HG02852 (cell line): ENCODE data around the gene FGF21.
A peak's percentile ranks its signal among the peaks of the same experiment; 100 is the strongest.

Source experiments
- ATAC-seq: cut with Tn5 transposase; IDR thresholded peaks from one replicate; pipeline ENCODE4 v1.9.1; 2021; ENCODE audit warnings: mild to moderate bottlenecking, moderate library complexity; ENCODE audit not compliant: unreplicated experiment

The FGF21 gene

DNA sequence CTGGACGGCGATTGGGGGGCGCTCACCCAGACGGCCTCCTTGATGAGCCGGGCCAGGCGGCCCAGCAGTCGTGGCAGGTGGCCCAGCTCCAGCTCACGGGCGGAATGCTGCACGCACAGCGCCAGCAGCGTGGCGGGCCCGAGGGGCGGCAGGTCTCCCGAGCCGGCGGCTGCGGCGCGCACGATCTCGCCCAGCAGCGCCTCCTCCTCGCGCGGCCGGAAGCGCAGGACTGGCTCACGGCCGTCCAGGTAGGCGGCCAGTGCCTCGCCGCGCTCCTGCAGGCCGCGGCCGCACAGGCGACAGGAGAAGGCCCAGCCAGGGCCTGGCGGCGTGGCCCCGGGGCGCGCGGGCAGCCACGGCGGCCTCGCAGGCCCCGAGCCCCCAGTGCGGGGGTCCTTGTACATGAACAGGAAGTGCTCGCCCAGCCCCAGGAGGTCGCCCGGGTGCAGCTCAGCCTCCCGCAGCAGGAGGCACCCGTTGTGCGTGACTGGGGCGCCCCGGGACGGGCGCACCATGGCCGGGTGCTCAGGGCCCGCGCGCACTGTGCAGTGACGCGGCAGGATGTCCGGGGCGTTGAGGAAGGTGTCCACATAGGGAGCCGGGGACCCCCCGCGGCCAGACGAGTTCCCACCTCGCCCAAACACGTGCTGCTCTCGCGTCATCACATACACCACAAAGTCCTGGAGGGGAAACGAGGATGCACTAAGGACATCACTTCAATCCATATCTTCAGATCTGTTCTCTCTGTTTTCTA is 26.2 kb upstream of the FGF21 start:
- no peak for ATAC-seq

DNA sequence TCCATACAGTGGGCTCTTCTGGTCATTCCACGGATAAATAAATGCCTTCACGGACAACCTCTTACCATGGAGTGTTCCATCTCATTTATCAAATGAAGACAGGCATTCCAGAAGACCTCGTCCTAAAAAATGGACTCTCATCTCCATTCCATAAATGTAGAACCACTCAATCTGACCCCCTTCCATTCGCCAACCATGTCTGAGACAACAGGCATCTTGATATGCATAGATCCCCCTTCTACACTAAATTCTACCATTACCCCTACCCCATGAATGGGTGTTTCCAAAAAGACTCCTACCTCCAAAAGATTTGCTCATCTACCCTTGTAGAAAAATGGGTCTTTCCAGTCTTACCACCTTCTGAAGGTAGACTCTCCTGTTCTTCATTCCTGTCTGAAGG is 23.9 kb upstream of the FGF21 start:
- no peak for ATAC-seq

- ATAC-seq = no peak
These were observed 20.7 kb upstream of the FGF21 start for GRCh38 chr19:48734625-48735024.

DNA sequence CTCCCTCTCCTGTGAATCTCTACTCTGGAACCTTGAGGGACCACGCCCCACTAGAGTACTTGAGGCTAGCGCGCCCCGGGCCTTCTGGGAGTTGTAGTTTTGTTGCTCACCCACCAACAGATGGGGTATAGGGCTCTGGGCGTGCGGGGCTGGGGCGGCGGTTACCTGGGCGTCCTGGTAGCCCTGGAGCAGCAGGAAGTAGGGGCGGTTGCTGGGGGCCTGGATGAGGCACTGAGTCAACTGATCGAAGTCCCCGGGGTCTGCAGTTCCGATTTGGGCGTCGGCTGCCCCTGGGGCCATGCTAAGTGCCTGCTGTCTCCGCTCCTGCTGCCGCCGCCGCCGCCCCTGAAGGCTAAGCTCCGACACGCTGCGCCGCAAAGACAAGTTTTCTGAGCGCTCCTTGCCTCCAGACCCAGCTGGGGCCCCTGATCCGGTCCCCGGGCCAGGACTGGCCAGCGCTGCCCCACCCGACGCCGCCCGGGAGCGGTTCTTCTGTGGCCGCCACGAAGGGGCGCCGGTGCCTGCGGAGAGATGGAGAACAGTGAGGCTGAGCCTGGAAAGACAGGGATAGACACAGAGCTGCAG is 20.2 kb upstream of the FGF21 start:
- no peak for ATAC-seq

GRCh38 chr19:48737360-48737998 is 17.8 kb upstream of the FGF21 start:
- ATAC-seq = no peak

- ATAC-seq = peak; percentile 70
These were observed 16.5 kb upstream of the FGF21 start for GRCh38 chr19:48738557-48739403.

DNA sequence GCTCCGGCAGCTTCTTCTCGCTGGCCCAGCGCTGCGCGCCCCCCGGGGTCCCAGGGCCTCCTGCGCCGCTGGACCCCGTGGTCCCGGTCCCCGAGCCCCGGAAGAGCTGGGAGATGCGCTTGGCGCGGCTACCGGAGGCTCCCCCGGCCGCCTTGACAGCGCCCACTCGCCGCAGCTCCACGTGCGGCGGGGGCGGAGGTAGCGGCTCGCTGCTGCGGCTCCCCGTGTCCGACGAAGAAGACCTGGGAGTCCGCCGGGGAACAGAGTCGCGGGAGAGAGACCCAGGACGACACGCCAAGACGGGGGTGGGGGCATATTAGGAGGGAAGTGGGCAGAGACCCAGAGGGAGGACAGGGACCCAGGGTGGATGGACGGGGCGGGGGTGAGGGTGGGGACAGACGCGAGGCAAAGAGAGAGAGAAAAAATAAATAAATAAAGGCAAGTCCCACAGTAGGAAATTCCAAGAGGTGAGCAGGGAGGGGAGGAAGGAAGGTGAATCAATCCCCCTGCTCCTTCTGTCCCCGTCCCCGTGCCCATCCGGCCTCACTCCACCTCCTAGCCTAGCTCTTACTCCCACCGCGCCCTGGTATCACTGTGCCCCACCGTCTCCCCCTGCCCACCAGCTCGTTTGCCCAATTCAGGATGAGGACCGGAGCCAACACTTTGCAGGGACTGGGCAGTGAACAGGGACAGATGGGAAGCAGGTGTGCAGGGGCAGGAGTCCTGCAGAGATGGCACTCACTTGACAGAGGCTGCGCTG is 15.7 kb upstream of the FGF21 start:
- ATAC-seq = no peak

DNA sequence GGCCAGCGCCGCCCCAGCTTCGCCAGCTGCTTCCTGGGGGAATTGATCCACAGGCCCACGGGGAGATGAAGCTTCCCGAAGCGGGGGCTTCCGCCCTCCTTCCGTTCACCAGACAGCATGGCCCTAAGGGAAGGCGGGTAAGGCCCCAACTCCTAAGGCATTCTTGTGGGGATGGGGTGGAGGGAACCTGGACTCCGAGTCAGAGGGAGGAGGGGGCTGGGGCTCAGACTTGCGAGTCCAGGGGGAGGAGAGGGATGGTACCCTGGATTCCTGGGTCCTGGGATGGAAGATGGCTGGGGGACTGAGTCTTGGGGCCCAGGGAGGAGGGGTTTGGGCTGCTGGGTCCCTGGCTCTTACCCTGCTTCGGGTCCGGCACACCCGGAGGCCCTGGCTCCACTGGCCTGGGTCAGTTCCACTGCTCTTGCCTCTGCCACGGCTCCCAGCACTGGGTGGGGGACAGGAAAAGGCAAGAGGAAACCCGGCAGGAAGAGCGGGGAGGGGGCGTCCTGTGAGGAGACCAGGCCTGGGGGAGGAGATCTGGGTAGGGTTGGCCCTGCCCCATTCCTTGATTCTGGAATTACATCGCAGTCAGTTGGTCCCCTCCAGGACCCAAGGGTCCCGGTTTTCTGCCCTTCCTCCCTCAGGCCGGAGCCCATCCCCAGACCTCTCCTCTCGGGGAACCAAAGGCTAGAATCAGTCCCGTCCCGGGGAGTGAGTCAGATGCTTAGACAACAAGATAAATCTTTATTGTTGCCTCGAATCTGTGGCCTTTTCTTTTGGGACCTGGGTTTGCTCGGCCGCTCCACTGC is 15.0 kb upstream of the FGF21 start, which contains the start of gene RASIP1:
RASIP1 (minus strand) TSS at position 447 of the 809 bp plus-strand sequence; CDS start at position 119, 328 bp downstream.
- ATAC-seq = no peak

- no peak for ATAC-seq
These were observed 14.0 kb upstream of the FGF21 start for GRCh38 chr19:48741129-48741999.

DNA sequence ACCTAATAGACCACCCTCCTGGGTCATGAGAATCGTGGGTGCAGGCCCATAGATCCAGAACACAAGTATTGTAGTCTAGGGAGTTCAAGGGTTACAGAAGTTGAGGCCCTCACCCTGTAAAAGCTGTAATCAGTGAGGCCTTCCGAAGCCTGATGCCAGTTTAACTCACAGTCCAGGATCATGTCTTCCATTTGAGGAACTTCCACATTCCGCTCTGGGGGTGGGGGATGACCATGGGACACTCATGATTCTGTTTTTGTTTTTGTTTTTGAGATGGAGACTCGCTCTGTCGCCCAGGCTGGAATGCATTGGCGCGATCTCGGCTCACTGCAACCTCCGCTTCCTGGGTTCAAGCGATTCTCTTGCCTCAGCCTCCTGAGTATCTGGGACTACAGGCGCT is 13.2 kb upstream of the FGF21 start:
- ATAC-seq = no peak

- ATAC-seq = no peak
These were observed 9.9 kb upstream of the FGF21 start for GRCh38 chr19:48745208-48745995.

DNA sequence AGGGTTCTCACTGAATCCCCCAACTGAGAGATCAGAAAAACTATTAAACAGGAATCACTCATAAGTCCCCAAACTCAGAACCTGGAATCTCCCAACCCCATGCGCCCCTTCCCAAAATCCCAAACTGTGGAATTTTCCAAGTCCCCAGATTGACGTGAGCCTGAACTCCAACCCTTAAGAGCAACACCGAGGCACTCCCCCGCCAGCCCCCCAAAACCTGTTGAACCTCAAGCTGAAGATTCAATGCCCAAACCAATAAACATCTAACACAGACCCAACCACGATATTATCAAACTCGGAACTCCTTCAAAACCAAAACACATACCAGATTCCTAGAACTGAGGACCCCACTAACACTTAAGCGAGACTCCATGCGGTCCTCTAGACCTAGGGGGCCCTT is 9.2 kb upstream of the FGF21 start:
- ATAC-seq = no peak

GRCh38 chr19:48746738-48747575 is 8.4 kb upstream of the FGF21 start, which contains the start of gene IZUMO1:
IZUMO1 (minus strand) TSS chr19:48746909; CDS start chr19:48745859, 1,050 bp downstream.
- no peak for ATAC-seq

- no peak for ATAC-seq
These were observed 5.6 kb upstream of the FGF21 start for GRCh38 chr19:48749571-48750198.

DNA sequence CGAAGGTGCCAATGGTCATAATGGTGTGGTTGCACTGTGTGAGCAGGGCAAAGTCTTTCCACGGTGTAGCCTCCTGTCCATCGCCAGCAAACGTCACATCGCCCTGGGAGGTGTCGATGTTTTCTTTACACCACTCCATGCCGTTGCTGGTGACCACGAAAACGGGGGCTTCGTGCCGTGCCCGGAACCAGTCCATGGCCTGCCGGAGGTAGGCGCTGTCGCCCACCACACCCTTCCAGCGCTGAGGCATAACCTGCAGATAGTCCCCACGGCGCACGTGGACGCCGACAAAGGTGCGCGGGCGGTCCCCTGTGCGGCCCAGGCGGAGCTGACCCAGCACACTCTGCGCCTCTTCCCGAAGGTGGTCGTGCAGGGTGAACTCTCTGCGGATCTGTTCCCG is 5.0 kb upstream of the FGF21 start:
- no peak for ATAC-seq

GRCh38 chr19:48750771-48751504 is 4.4 kb upstream of the FGF21 start:
- ATAC-seq = no peak
